HepG2 (cell line): ENCODE data around the gene F12. TPM values are rescaled to one million over a fixed set of nuclear protein-coding genes. Genes with fewer than 3 reads are reported as not detected.
A peak's percentile ranks its signal among the peaks of the same experiment; 100 is the strongest.

Experiments
- ADNP ChIP-seq: sonication (generic); formaldehyde crosslinking; IDR thresholded peaks from 2 replicates; pipeline ENCODE4 v1.4.0; 2020; ENCODE audit warnings: missing genetic modification reagents
- CBX5 ChIP-seq: sonication (generic); formaldehyde crosslinking; IDR thresholded peaks from 2 replicates; pipeline ENCODE4 v1.4.0; 2020; ENCODE audit warnings: missing genetic modification reagents, borderline replicate concordance
- DR1 ChIP-seq: sonication (generic); formaldehyde crosslinking; IDR thresholded peaks from 2 replicates; pipeline ENCODE4 v1.8.0; 2021; ENCODE audit warnings: mild to moderate bottlenecking, missing genetic modification reagents, inconsistent platforms
- GATAD1 ChIP-seq: IDR thresholded peaks from 2 replicates; pipeline ENCODE4 v1.6.1; 2016; ENCODE audit warnings: missing genetic modification reagents, missing compliant biosample characterization
- HOXA5 ChIP-seq: sonication (generic); formaldehyde crosslinking; IDR thresholded peaks from 2 replicates; pipeline ENCODE4 v1.4.0; 2020; ENCODE audit warnings: missing genetic modification reagents
- KLF13 ChIP-seq: sonication (generic); formaldehyde crosslinking; IDR thresholded peaks from 2 replicates; pipeline ENCODE4 v1.4.0; 2020; ENCODE audit warnings: mild to moderate bottlenecking, missing genetic modification reagents
- MIER3 ChIP-seq: IDR thresholded peaks from 2 replicates; pipeline ENCODE4 v1.6.1; 2016; ENCODE audit warnings: missing compliant biosample characterization, borderline replicate concordance
- PCBP1 ChIP-seq: fragments of 200-400 bp; formaldehyde crosslinking; IDR thresholded peaks from 2 replicates; pipeline ENCODE4 v1.6.1; 2017; ENCODE audit warnings: mild to moderate bottlenecking, low read depth, low read length, borderline replicate concordance
- SIX4 ChIP-seq: sonication (generic); formaldehyde crosslinking; IDR thresholded peaks from 2 replicates; pipeline ENCODE4 v1.4.0; 2020; ENCODE audit warnings: missing genetic modification reagents
- STAG1 ChIP-seq: sonication (generic); formaldehyde crosslinking; IDR thresholded peaks from 2 replicates; pipeline ENCODE4 v1.4.0; 2020; ENCODE audit warnings: missing genetic modification reagents
- XRCC5 ChIP-seq: fragments of 200-400 bp; formaldehyde crosslinking; optimal IDR thresholded peaks from 2 replicates; pipeline ENCODE3; 2017; ENCODE audit warnings: mild to moderate bottlenecking, low read length
- ZC3H13 ChIP-seq: sonication (generic); formaldehyde crosslinking; IDR thresholded peaks from 2 replicates; pipeline ENCODE4 v1.8.1; 2023; ENCODE audit warnings: mild to moderate bottlenecking, missing genetic modification reagents, moderate library complexity
- ZNF431 ChIP-seq: sonication (generic); formaldehyde crosslinking; IDR thresholded peaks from 2 replicates; pipeline ENCODE4 v1.9.0; 2022; ENCODE audit warnings: missing genetic modification reagents, low read depth, mild to moderate bottlenecking, borderline replicate concordance
- ZNF543 ChIP-seq: sonication (generic); formaldehyde crosslinking; IDR thresholded peaks from 2 replicates; pipeline ENCODE4 v1.4.0; 2020; ENCODE audit warnings: mild to moderate bottlenecking, missing genetic modification reagents
- ZNF549 ChIP-seq: sonication (generic); formaldehyde crosslinking; IDR thresholded peaks from 2 replicates; pipeline ENCODE4 v1.5.0; 2020; ENCODE audit warnings: missing genetic modification reagents
- ZNF570 ChIP-seq: sonication (generic); formaldehyde crosslinking; IDR thresholded peaks from 2 replicates; pipeline ENCODE4 v1.4.0; 2020; ENCODE audit warnings: mild to moderate bottlenecking, missing genetic modification reagents, borderline replicate concordance
- ZNF879 ChIP-seq: sonication (generic); formaldehyde crosslinking; IDR thresholded peaks from 2 replicates; pipeline ENCODE4 v1.8.1; 2023; ENCODE audit warnings: missing genetic modification reagents
- polyA plus RNA-seq, 8 experiments: library from polyadenylated mRNA; depleted of rRNA in 3 of 8; stranded (reverse) in 7 of 8; unstranded in 1 of 8; fragments of >200 nt; fragmentation: Illumina TruSeq in 4 of 8; extraction: Trizol in 4 of 8; gene quantifications; 2 replicates each; pipeline versions ENCODE4 v1.2.1 to v1.2.3, GENCODE V29; 2011 to 2016; ENCODE audit warnings: low read depth in 4 of 8, missing spikeins in 1 of 8, mixed read lengths in 1 of 8; ENCODE audit not compliant: insufficient read depth in 1 of 8
- total RNA-seq, 5 experiments: library from RNA; depleted of rRNA; stranded (reverse); fragments of >200 nt; fragmentation: Illumina TruSeq; extraction: Trizol; gene quantifications; 2 replicates each; pipeline ENCODE4 v1.2.3, GENCODE V29; 2016; ENCODE audit warnings: low read depth in 1 of 5
- TF ChIP-seq, protein P1 (sequence below): IDR thresholded peaks from 2 replicates; pipeline ENCODE4 v1.6.1; 2016; ENCODE audit warnings: low read depth, control low read depth
- TF ChIP-seq, protein P2 (sequence below): sonication (generic); formaldehyde crosslinking; IDR thresholded peaks from 2 replicates; pipeline ENCODE4 v1.4.0; 2020; ENCODE audit warnings: missing genetic modification reagents, borderline replicate concordance
- TF ChIP-seq, protein P3 (sequence below): sonication (generic); formaldehyde crosslinking; IDR thresholded peaks from 2 replicates; pipeline ENCODE4 v1.8.1; 2022; ENCODE audit warnings: low read depth, mild to moderate bottlenecking, missing genetic modification reagents
- TF ChIP-seq, protein P4 (sequence below): IDR thresholded peaks from 2 replicates; pipeline ENCODE4 v1.6.1; 2016; ENCODE audit warnings: missing genetic modification reagents, missing compliant biosample characterization

F12 gene
- total and polyA plus RNA-seq, 2 of the 13 experiments (the other 11 are each of a cell fraction or from before 2014, with no cell fraction given) = 2.5 to 3.0 TPM

DNA sequence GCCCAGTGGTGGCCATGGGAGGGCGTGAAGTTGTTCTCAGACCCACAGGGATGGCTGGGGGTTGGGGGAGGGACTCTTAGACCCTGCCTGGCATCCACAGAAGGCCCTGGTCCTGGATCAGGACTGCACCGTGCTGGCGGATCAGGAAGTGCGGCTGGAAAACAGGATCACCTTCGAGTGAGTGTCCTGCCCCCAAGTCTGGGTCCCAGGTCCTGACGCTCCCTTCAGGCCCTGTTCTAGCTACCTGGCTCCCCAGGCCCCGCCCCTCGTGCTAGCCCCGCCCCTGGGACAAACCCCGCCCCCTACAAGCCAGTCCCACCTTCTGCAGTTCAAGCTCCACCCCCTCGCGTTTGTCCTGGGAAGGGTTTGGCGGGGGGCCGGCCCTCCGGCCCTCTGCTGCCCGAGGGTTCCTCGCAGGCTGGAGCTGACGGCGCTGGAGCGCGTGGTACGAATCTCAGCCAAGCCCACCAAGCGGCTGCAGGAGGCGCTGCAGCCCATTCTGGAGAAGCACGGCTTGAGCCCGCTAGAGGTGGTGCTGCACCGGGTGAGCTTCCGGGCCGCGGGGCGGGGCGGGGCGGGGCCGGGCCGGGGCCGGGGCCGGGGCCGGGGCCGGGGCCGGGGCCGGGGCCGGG lies 38.8 kb downstream of the F12 start (continued):
- TF ChIP-seq CBX5 (peak; percentile 66; the same call in 1 of the 2 replicates), STAG1 (CRISPR knock-in tag) (peak; percentile 81), ADNP (CRISPR knock-in tag) (no peak), ZC3H13 (CRISPR knock-in tag) (0 out of 2 replicates have a peak, but pooled peaks have one; percentile 34), MIER3 (CRISPR knock-in tag) (peak; percentile 76; the same call in 1 of the 2 replicates), PCBP1 (no peak), SIX4 (no peak), ZNF570 (CRISPR knock-in tag) (no peak), ZNF431 (CRISPR knock-in tag) (no peak), XRCC5 (peak; percentile 84), ZNF543 (CRISPR knock-in tag) (no peak), ZNF549 (CRISPR knock-in tag) (no peak), HOXA5 (CRISPR knock-in tag) (0 out of 2 replicates have a peak, but pooled peaks have one; percentile 40), GATAD1 (peak; percentile 71), DR1 (CRISPR knock-in tag) (no peak), ZNF879 (CRISPR knock-in tag) (no peak), KLF13 (no peak)
- TF ChIP-seq, protein P1, sequence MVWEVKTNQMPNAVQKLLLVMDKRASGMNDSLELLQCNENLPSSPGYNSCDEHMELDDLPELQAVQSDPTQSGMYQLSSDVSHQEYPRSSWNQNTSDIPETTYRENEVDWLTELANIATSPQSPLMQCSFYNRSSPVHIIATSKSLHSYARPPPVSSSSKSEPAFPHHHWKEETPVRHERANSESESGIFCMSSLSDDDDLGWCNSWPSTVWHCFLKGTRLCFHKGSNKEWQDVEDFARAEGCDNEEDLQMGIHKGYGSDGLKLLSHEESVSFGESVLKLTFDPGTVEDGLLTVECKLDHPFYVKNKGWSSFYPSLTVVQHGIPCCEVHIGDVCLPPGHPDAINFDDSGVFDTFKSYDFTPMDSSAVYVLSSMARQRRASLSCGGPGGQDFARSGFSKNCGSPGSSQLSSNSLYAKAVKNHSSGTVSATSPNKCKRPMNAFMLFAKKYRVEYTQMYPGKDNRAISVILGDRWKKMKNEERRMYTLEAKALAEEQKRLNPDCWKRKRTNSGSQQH = peak; percentile 43; the same call in 1 of the 2 replicates
- TF ChIP-seq, protein P2, sequence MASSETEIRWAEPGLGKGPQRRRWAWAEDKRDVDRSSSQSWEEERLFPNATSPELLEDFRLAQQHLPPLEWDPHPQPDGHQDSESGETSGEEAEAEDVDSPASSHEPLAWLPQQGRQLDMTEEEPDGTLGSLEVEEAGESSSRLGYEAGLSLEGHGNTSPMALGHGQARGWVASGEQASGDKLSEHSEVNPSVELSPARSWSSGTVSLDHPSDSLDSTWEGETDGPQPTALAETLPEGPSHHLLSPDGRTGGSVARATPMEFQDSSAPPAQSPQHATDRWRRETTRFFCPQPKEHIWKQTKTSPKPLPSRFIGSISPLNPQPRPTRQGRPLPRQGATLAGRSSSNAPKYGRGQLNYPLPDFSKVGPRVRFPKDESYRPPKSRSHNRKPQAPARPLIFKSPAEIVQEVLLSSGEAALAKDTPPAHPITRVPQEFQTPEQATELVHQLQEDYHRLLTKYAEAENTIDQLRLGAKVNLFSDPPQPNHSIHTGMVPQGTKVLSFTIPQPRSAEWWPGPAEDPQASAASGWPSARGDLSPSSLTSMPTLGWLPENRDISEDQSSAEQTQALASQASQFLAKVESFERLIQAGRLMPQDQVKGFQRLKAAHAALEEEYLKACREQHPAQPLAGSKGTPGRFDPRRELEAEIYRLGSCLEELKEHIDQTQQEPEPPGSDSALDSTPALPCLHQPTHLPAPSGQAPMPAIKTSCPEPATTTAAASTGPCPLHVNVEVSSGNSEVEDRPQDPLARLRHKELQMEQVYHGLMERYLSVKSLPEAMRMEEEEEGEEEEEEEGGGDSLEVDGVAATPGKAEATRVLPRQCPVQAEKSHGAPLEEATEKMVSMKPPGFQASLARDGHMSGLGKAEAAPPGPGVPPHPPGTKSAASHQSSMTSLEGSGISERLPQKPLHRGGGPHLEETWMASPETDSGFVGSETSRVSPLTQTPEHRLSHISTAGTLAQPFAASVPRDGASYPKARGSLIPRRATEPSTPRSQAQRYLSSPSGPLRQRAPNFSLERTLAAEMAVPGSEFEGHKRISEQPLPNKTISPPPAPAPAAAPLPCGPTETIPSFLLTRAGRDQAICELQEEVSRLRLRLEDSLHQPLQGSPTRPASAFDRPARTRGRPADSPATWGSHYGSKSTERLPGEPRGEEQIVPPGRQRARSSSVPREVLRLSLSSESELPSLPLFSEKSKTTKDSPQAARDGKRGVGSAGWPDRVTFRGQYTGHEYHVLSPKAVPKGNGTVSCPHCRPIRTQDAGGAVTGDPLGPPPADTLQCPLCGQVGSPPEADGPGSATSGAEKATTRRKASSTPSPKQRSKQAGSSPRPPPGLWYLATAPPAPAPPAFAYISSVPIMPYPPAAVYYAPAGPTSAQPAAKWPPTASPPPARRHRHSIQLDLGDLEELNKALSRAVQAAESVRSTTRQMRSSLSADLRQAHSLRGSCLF = no peak
- TF ChIP-seq, protein P3, sequence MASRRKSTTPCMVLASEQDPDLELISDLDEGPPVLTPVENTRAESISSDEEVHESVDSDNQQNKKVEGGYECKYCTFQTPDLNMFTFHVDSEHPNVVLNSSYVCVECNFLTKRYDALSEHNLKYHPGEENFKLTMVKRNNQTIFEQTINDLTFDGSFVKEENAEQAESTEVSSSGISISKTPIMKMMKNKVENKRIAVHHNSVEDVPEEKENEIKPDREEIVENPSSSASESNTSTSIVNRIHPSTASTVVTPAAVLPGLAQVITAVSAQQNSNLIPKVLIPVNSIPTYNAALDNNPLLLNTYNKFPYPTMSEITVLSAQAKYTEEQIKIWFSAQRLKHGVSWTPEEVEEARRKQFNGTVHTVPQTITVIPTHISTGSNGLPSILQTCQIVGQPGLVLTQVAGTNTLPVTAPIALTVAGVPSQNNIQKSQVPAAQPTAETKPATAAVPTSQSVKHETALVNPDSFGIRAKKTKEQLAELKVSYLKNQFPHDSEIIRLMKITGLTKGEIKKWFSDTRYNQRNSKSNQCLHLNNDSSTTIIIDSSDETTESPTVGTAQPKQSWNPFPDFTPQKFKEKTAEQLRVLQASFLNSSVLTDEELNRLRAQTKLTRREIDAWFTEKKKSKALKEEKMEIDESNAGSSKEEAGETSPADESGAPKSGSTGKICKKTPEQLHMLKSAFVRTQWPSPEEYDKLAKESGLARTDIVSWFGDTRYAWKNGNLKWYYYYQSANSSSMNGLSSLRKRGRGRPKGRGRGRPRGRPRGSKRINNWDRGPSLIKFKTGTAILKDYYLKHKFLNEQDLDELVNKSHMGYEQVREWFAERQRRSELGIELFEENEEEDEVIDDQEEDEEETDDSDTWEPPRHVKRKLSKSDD = no peak
- TF ChIP-seq, protein P4, sequence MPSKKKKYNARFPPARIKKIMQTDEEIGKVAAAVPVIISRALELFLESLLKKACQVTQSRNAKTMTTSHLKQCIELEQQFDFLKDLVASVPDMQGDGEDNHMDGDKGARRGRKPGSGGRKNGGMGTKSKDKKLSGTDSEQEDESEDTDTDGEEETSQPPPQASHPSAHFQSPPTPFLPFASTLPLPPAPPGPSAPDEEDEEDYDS (CRISPR knock-in tag) = peak; percentile 42; the same call in 1 of the 2 replicates
